Left hindlimb (tissue), 1 donor: Measurements from ENCODE around the gene MTMR8.

Source experiments
- DNase-seq: peaks from one replicate; pipeline ENCODE4 v3.0.0-alpha.2; 2018

The MTMR8 gene

GRCh38 chrX:64291123-64291522 lies 104.1 kb downstream of the MTMR8 start:
- DNase-seq, result no peak

GRCh38 chrX:64265265-64265664 lies 130.0 kb downstream of the MTMR8 start:
- DNase-seq, result no peak

- DNase-seq, result no peak
These were observed 164.9 kb downstream of the MTMR8 start, which contains the start of gene ASB12 for GRCh38 chrX:64230123-64230970. Gene ASB12 (minus strand): TSS chrX:64230607. CDS start chrX:64225650, 4,957 bp downstream.

- DNase-seq, result no peak
These were observed 166.1 kb downstream of the MTMR8 start for GRCh38 chrX:64229154-64229553.
